ENCODE results near the gene SEMA5A.

Gene SEMA5A

DNA sequence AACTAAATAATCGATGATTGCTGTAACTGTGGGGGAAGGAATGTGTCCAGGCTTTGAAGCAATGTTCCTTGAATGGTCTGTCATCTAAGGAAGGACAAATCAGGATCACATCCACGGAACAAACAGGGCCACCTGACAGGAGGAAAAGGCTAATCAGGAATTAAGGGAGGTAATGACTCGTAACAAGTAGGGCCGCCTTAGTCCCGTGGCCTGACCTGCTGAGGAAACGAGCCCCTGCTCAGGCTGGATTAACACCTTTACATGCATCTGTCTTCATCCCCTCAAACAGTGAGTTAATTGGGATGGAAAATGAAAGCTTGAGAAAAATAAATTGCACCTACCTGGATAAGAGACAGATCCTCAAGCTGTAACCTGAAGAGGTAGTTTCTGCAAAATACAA lies 227.8 kb downstream of the SEMA5A start:
- DNase-seq: no peak

GRCh38 chr5:9316733-9317132 lies 229.1 kb downstream of the SEMA5A start:
- no peak for DNase-seq

- no peak for DNase-seq
Observed at GRCh38 chr5:9316041-9316440, 229.8 kb downstream of the SEMA5A start.

DNA sequence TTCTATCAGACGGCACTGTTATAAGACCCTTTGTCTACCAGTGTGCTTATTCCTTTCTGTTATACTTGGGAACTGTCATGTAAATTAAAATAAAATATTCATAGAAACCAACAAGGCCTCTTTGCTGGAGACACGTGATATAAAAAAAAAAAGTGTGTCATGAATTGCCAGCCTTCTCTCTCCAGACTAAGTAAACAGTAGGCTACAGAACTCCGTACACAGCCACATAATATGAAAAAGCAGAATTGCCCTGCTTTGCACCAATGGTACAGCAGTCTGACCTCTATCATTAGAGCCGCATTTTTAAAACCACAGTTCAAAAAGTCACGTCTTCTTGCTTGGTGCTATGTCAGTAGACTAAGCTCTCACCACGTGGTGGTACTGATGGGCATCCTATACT lies 231.3 kb downstream of the SEMA5A start:
- no peak for DNase-seq

DNA sequence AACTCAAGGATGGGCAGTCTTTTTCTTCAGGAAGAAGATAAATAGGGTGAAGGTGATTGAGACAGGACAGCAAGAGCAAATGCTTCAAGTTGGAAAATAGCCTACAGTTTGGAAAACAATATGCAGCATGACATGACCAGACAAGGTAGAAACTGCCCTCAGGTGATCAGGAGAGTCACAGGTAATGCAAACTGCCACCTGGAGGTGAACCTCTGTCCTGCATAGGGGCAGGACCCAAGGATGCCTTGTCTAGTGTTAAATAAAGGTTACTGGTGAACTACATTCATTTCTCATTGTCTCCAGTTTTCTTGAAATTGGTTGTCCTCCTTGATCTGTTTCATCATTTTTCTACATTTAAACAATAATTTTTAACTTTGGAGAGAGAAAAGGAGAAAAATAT lies 232.1 kb downstream of the SEMA5A start:
- DNase-seq: no peak

DNA sequence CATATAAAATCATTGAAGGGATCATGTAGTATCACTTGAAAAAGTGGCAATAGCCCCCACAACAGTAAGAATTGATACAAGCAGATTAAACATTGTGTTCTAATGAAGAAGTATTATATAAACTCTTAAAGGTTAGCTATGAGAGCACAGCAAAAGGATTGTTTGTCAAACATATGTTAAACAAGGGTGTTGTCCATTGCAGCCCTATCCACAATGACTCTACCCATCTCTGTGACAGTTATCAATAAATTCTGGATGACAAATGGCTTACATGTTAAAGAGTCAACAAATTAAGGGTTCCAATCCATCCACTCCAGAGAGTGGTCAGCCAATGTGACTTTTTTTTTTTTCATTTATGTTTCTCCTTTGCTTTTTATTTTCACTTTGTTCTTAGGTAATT lies 238.7 kb downstream of the SEMA5A start:
- no peak for DNase-seq

- no peak for DNase-seq
Observed at GRCh38 chr5:9302218-9302617, 243.7 kb downstream of the SEMA5A start.

DNA sequence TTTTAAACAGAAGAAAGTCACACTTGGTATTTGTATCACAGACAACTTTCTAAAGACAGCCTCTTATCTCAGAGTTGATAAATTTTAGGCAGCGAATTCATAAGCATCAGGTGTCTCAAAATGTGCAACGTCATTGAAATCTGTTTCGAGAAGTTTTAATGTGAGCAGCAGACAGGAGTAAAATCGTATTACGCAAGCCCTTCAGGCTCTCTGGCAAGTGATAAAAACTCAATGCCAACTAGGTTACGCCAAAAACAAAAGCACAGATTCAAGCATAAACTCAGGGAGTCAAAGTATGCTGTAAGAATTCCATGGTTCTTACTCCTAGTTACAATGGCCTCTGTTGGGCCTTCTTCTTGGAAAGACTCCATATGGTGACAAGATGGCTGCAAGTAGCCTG lies 244.7 kb downstream of the SEMA5A start:
- no peak for DNase-seq

GRCh38 chr5:9297134-9297533 lies 248.7 kb downstream of the SEMA5A start:
- no peak for DNase-seq

DNA sequence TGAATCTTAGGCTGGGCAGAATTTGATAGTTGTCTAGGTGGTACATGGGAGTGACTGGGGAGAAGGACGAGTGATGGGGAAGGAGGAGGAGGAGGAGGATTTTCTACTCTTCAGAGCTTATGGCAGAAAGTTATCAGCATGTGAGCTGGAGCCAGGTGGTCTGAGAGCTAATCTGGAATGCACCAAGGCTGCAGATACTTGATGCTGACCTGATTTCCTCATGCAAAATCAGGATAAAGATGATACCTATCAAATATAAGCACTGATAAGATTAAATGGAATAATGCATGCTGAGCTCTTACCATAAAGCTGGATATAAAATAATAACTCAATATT lies 250.4 kb downstream of the SEMA5A start:
- no peak for DNase-seq

- DNase-seq: no peak
Observed at GRCh38 chr5:9294793-9295465, 250.9 kb downstream of the SEMA5A start.

- no peak for DNase-seq
Observed at GRCh38 chr5:9288234-9288633, 257.6 kb downstream of the SEMA5A start.

DNA sequence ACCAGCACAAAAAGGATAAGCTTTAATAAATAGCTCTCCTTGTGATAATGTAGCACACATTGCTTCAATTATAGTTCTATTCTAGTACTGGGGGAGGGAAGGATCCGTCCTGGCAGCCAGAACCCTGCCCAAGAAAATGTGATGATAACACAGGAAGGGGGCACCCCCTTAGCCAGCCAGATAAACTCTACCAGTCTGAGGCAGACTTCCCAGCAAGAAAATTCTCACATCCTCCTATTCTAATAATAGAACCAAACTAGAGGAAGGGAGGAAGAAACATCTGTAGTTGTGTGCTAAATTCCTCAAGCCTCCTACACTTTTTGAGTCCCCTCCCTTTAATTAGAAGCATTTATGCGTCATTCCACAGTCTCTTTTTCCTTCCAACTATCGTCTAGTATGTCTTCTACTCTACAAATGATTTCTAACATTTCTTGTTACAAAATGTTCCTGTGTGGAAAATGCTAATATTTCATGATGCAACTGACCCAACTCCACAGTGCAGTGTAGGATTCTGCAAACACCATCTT lies 261.0 kb downstream of the SEMA5A start:
- no peak for DNase-seq

GRCh38 chr5:9284272-9284671 lies 261.6 kb downstream of the SEMA5A start:
- no peak for DNase-seq

GRCh38 chr5:9283473-9283872 lies 262.4 kb downstream of the SEMA5A start:
- no peak for DNase-seq

GRCh38 chr5:9283021-9283420 lies 262.9 kb downstream of the SEMA5A start:
- no peak for DNase-seq

- no peak for DNase-seq
Observed at GRCh38 chr5:9282211-9282610, 263.7 kb downstream of the SEMA5A start.

GRCh38 chr5:9279774-9280173 lies 266.1 kb downstream of the SEMA5A start:
- no peak for DNase-seq

- no peak for DNase-seq
Observed at GRCh38 chr5:9278921-9279603, 266.8 kb downstream of the SEMA5A start.

DNA sequence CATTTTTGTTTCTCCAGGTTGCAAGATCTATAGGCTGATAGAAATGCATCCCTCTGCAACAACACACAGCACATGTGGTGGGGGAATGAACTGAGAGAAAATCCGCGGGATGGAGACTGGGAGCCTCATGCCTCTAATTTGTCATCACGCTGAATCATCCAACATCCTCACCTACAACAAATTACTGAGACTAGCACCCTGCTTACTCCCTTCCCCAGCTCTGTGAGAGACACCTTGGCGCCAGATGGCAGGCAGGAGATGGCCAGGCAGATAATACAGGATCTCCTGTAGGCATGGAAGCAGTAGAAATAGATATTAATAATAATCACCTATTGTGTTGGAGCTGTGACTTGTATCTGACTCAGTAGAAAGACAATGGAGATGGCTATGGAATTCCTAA lies 276.9 kb downstream of the SEMA5A start:
- no peak for DNase-seq

- DNase-seq: no peak
Observed at GRCh38 chr5:9268226-9268625, 277.6 kb downstream of the SEMA5A start.

DNA sequence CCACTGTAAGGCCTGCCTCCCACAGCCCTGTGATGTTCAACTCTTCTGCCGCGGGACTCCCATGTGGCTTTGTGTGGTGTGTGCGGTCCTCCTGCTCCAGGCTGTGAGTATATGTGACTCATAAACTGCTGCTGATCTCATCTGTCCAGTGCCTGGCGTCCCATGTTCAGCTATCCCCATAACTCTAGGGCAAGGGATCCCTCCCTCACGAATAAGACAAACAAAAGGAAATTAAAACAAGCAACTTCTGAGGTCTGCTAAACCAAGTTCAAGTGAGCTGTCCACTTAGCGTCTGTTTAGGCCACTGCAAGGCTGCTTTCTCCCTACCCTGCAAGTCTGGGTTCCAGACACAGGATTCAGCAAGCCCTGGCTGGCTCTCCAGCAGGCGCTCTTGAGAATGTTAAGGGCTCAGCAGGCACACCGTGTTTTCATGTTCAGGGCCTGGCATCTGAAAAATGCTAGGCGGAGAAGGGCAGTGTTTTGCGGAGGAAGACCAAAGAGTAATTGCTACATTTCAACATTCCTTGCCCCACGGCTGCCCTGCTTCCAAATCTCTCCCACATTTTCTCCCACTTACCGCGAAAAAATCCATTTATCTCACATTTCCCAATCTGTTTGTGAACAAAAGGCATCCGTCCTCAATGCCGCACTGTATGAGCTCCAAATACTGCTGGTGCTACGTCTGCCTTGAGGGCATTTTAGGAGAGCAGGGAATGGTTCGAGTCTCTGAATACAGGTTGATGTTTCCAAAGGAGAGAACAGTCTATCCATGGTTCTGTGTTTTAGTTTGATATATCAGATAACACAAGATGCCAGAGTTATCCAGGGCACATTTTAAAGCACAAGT lies 280.2 kb downstream of the SEMA5A start:
- no peak for DNase-seq

DNA sequence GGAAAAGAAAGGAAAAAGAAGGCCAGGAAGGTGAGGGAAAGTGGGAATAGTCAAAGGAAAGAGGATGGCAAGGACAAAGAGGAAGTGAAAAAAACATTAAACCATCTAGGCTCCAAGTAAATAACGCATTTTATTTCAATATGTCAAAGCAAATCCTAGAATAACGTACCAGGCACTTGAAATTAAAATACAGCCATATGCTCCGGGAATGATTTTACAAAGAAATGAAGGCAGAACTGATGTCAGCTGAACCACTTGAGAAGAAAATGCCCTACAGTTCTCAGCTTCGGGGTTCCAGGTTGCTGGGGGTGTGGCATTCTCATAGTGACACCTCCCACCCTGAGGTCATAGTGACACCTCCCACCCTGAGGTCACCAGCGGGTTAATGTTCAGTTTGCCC lies 281.6 kb downstream of the SEMA5A start:
- DNase-seq: no peak

DNA sequence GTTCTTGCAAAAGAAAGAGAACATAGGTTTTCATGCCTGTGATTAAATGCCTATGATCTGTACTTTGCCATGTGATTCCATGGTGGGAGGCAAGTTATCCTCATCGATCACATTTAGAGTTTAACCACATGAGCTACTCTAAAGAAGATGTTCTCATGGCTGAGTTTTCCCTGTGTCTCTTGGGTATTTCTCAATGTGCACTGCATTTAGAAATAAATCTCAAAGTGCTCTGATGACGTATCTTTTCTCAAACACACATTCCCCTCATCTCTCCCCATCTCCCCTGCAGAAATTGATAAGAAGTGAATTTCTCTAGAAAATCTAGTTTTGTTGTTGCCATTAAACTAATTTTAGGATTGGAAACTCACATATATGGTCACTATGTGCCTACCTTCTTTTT lies 282.2 kb downstream of the SEMA5A start:
- DNase-seq: no peak

Measured in effector CD8-positive, alpha-beta T cell (primary cell).